VCaP (cell line): Measurements from ENCODE around the gene LELP1.
A peak's percentile ranks its signal among the peaks of the same experiment; 100 is the strongest.
"Not testable (repeated sequence)": the region's sequence is repeated elsewhere in the genome, so short reads cannot be mapped to it uniquely, and the experiment has no call there.

Source experiments
- H3K27ac ChIP-seq: fragments of 450-650 bp; 2 replicates; pipeline ENCODE4 v1.5.1; 2017
- CTCF ChIP-seq: fragments of 450-650 bp; conservative IDR thresholded peaks from 2 replicates; pipeline ENCODE4 v1.5.1; 2017; ENCODE audit warnings: mild to moderate bottlenecking, moderate library complexity

Gene LELP1

GRCh38 chr1:153229076-153229829 is 26.0 kb downstream of the LELP1 start:
- H3K27ac ChIP-seq, result not testable (repeated sequence)
- peak; percentile 59 for TF ChIP-seq CTCF

- TF ChIP-seq CTCF, result no peak
- no peak overlapping the region for H3K27ac ChIP-seq
Measured at GRCh38 chr1:153231363-153231762, 28.1 kb downstream of the LELP1 start.

GRCh38 chr1:153231785-153232184 is 28.6 kb downstream of the LELP1 start:
- no peak overlapping the region for H3K27ac ChIP-seq
- no peak for TF ChIP-seq CTCF

- no peak overlapping the region for H3K27ac ChIP-seq
- no peak for TF ChIP-seq CTCF
Measured at GRCh38 chr1:153232553-153232952, 29.3 kb downstream of the LELP1 start.

GRCh38 chr1:153233448-153233847 is 30.2 kb downstream of the LELP1 start:
- H3K27ac ChIP-seq, result no peak overlapping the region

GRCh38 chr1:153238527-153238926 is 35.3 kb downstream of the LELP1 start:
- no peak overlapping the region for H3K27ac ChIP-seq
- TF ChIP-seq CTCF, result 0 out of 2 replicates have a peak, but pooled peaks have one; percentile 18

More at GRCh38 chr1:153233448-153233847, 30.2 kb downstream of the LELP1 start:
- TF ChIP-seq CTCF, result no peak

GRCh38 chr1:153242160-153242559 is 38.9 kb downstream of the LELP1 start:
- no peak overlapping the region for H3K27ac ChIP-seq
- TF ChIP-seq CTCF, result no peak
